Astrocyte of the spinal cord (primary cell): ENCODE results near the gene PTPRG.

Experiments used
- DNase-seq: peaks from one replicate; pipeline ENCODE4 v3.0.0; 2011; ENCODE audit warnings: low read depth, low spot score
- H3K4me3 ChIP-seq: 2 replicates; pipeline ENCODE4 v1.5.1; 2011; ENCODE audit warnings: low read depth, mild to moderate bottlenecking, low read length, moderate library complexity
- in situ Hi-C: cut with HindIII; loops from 2 replicates; pipeline ENCODE4 v1.10.0; 2017; ENCODE audit warnings: low sequenced_read_pairs
- TF ChIP-seq, protein P1 (sequence below): IDR thresholded peaks from 2 replicates; pipeline ENCODE4 v1.5.1; 2012; ENCODE audit warnings: low read depth, mild to moderate bottlenecking, low read length, inconsistent platforms

Gene PTPRG

DNA sequence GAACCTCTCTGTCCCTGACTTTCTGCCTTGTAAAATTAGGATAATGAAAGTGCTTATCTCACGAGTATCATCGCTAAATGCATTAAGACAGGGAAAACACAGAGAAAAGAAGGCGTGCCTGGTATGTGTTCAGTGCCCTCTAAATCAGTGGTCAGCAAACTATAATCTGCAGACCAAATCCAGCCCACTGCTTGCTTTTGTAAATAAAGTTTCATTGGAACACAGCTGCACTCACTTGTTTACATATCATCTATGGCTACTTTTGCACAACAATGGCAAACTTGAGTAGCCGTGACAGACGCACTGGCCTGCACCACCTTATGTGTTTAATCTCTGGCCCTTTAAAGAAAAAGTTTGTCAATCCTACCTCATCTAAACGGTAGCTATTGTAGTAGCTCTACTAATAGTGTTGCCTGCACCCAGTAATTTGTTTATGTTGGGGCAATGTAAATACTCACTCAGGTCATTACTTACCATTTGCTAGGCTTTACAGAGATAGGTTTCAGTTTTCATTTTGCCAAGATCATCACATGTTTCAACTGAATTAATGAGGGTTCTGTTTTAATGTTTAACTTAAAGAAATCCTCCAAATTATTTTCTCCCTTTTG lies 582.6 kb downstream of the PTPRG start:
- in situ Hi-C loops = no loop called here
- TF ChIP-seq, protein P1, sequence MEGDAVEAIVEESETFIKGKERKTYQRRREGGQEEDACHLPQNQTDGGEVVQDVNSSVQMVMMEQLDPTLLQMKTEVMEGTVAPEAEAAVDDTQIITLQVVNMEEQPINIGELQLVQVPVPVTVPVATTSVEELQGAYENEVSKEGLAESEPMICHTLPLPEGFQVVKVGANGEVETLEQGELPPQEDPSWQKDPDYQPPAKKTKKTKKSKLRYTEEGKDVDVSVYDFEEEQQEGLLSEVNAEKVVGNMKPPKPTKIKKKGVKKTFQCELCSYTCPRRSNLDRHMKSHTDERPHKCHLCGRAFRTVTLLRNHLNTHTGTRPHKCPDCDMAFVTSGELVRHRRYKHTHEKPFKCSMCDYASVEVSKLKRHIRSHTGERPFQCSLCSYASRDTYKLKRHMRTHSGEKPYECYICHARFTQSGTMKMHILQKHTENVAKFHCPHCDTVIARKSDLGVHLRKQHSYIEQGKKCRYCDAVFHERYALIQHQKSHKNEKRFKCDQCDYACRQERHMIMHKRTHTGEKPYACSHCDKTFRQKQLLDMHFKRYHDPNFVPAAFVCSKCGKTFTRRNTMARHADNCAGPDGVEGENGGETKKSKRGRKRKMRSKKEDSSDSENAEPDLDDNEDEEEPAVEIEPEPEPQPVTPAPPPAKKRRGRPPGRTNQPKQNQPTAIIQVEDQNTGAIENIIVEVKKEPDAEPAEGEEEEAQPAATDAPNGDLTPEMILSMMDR = no peak
- no peak for DNase-seq
- no peak overlapping the region for H3K4me3 ChIP-seq

DNA sequence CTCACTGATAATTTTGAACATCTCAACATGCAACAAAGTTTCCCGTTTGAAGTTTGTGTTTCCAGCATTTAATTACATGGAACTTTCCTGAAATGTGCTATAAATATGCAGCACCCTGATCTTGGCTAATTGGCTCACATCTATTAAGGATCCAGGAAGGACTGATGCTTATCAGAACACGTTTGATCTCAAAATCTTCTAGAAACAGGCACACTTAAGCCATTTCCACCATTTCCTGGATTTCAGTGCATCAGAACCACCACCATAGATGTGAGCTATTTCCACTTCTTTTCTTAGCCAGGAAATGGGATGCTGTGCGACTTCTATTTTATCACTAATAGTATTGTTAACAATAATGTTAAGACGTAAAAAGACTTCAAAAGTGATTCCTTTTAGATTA lies 583.1 kb downstream of the PTPRG start:
- in situ Hi-C loops = no loop called here

DNA sequence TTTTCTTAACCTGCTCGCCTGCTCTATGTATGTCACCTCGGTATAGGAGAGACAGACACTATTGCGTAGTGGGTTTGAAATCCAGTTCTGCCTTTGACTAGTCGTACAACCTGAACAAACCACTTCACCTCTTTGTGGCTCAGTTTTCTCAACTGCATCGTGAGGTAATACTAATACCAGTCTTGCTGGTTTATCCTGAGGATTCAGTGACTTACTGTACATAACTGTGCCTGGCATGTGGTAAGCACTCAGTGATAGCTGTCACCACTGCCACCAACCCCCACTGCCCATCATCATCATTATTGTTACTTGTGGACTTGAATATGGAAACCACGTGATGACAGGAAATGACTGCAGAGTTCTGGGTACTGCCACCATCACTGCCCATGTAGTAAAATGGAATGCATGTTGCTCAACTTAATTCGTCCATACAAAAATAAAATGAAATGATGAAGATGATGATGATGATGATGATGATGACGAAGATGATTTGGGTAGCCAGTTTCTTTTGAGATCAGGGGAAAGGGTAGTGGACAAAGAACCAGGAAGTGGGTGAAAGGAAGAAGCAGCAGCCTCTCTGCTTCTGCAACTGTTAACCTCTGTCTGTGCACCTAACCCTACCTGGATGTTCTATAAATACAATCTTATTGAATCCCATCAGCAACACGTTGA lies 583.9 kb downstream of the PTPRG start:
- DNase-seq = no peak
- TF ChIP-seq, protein P1 = no peak
- in situ Hi-C loops = no loop called here
- H3K4me3 ChIP-seq = no peak overlapping the region

More for the DNA sequence above, 583.1 kb downstream of the PTPRG start:
- TF ChIP-seq, protein P1 = no peak
- no peak overlapping the region for H3K4me3 ChIP-seq
- DNase-seq = no peak

DNA sequence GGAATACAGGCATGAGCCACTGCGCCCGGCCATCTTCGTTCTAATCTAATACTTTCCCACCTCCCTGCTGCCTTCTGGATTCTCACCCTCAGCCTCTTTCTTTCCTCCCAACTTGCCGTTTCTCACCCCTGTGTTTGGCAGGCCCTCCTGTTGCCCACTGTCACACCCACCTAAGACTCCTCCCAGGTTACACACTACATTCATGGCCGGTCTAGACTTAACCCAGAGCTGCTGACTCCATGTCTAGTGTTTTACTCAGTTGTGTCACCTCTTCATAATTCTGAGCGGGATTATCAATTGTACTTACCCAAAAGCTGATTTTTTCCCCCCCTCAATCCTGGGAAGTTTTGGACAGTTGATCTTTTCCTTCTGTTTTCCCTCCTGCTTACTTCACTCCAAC lies 588.2 kb downstream of the PTPRG start:
- TF ChIP-seq, protein P1 = no peak
- DNase-seq = no peak
- in situ Hi-C loops = no loop called here
- no peak overlapping the region for H3K4me3 ChIP-seq

DNA sequence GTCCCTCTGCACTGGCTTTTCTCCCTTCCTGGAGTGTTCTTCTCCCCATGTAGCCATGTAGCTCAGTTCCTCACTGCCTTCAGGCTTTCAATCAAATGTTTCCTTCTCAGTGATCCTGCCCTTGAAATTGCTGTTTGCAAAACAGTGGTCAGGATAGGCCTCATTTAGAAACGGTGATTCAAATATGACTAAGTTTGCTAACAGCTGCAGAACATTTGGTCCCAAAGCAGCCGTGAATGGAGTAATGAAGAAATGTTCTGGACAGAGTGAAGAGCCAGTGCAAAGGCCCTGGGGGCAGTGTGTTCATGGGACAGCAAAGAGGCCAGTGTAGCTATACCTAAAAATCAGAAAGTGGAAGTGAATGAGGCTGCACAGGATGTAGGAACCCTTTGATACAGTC lies 588.6 kb downstream of the PTPRG start:
- TF ChIP-seq, protein P1 = no peak
- H3K4me3 ChIP-seq = no peak overlapping the region
- DNase-seq = peak; percentile 61
- in situ Hi-C loops = no loop called here

DNA sequence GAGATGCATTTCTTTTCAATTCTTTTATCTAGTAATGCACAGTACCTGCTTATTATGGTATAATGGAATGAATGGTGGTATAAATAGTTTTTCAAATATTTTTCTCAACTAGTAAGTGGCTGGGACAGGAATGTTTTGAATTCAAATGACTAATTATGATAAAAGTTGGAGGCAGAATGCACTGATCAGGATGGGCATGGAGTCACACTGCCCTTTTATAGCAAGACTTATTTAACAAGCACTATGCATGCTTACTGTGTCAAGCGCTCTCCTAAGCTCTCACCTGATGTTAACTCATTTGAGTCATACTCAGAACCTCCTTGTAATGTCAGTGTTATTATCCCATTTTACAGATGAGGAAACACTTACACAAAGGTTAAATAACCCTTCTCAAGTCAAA lies 590.2 kb downstream of the PTPRG start:
- DNase-seq = no peak
- in situ Hi-C loops = no loop called here
- TF ChIP-seq, protein P1 = no peak
- no peak overlapping the region for H3K4me3 ChIP-seq
